ENCODE measurements around the gene VIPR2. TPM values are rescaled to one million over a fixed set of nuclear protein-coding genes. Genes with fewer than 3 reads are reported as not detected.
"Not testable (repeated sequence)": the region's sequence is repeated elsewhere in the genome, so short reads cannot be mapped to it uniquely, and the experiment has no call there.

Gene VIPR2
- total and polyA plus RNA-seq, 4 donors, result 0.02 to 0.91 (median 0.73) TPM

DNA sequence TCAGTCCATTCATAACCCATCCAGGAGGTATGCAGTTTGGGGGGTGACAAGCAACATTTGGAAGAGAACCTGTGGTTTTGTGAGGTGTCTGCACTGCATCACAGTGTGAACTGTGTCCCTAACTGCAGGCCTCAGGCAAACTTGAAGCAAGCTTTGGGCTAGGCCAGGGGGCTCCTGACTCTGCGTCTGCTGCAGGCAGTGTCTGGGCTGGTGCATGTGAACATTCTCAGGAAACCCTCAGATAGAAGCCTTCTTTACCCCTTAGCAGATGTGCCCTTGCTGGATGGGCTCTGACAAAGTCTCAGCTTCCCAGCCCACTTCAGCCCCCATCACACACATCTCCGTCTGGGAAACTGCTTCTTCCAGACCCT lies 61.0 kb downstream of the VIPR2 start:
- WGBS, 2 donors, result 90% methylated on average over 2 of the region's 2 CpGs
- Histone ChIP-seq H3K27ac (ENCODE audit: low read depth in 1 of 2, low read length in 1 of 2) (no peak overlapping the region), H3K36me3 (ENCODE audit: control insufficient read depth in 4 of 4, insufficient read depth in 4 of 4, low read length in 4 of 4) (no peaks in the 10 kb centered on the region), H3K9me3 (ENCODE audit: control insufficient read depth in 4 of 4, insufficient read depth in 3 of 4, low read length in 3 of 4) (peaks cover 0 to 6% (median 0%) of the 10 kb centered on the region in 4 donors), H3K4me3 (no peak overlapping the region), H3K9ac (ENCODE audit: insufficient read depth in 1 of 2, low read length in 2 of 2) (no peak overlapping the region), H3K4me1 (ENCODE audit: control insufficient read depth in 5 of 5, insufficient read depth in 5 of 5, low read length in 5 of 5) (peaks cover 0 to 4% (median 0%) of the 10 kb centered on the region in 5 donors), H3K27me3 (ENCODE audit: control insufficient read depth in 3 of 3, insufficient read depth in 3 of 3, low read length in 2 of 3) (peaks cover 0 to under 1% (median 0%) of the 10 kb centered on the region in 3 donors)
- no peak for ATAC-seq (ENCODE audit: insufficient read depth, low FRiP score)
- DNase-seq, result no peak
- TF ChIP-seq, protein P1, sequence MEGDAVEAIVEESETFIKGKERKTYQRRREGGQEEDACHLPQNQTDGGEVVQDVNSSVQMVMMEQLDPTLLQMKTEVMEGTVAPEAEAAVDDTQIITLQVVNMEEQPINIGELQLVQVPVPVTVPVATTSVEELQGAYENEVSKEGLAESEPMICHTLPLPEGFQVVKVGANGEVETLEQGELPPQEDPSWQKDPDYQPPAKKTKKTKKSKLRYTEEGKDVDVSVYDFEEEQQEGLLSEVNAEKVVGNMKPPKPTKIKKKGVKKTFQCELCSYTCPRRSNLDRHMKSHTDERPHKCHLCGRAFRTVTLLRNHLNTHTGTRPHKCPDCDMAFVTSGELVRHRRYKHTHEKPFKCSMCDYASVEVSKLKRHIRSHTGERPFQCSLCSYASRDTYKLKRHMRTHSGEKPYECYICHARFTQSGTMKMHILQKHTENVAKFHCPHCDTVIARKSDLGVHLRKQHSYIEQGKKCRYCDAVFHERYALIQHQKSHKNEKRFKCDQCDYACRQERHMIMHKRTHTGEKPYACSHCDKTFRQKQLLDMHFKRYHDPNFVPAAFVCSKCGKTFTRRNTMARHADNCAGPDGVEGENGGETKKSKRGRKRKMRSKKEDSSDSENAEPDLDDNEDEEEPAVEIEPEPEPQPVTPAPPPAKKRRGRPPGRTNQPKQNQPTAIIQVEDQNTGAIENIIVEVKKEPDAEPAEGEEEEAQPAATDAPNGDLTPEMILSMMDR (IDR thresholded peaks at IDR 0.05; ENCODE audit: control extremely low read depth, extremely low read depth), result no peak

GRCh38 chr7:159083001-159083697 lies 61.5 kb downstream of the VIPR2 start:
- WGBS, 2 donors, result 81 to 95% methylated on average over 13 of the region's 13 CpGs
- H3K4me1 ChIP-seq (ENCODE audit: control insufficient read depth in 5 of 5, insufficient read depth in 5 of 5, low read length in 5 of 5), result peaks cover 0 to 4% (median 0%) of the 10 kb centered on the region in 5 donors
- H3K9ac ChIP-seq (ENCODE audit: insufficient read depth in 1 of 2, low read length in 2 of 2), result no peak overlapping the region
- TF ChIP-seq, protein P1 (IDR thresholded peaks at IDR 0.05; ENCODE audit: control extremely low read depth, extremely low read depth), result no peak
- no peaks in the 10 kb centered on the region for H3K36me3 ChIP-seq (ENCODE audit: control insufficient read depth in 4 of 4, insufficient read depth in 4 of 4, low read length in 4 of 4)
- peaks cover 0 to 4% (median 0%) of the 10 kb centered on the region in 3 donors for H3K27me3 ChIP-seq (ENCODE audit: control insufficient read depth in 3 of 3, insufficient read depth in 3 of 3, low read length in 2 of 3)
- H3K27ac ChIP-seq (ENCODE audit: low read depth in 1 of 2, low read length in 1 of 2), result no peak overlapping the region
- no peak for DNase-seq
- peaks cover 0 to 4% (median 0%) of the 10 kb centered on the region in 4 donors for H3K9me3 ChIP-seq (ENCODE audit: control insufficient read depth in 4 of 4, insufficient read depth in 3 of 4, low read length in 3 of 4)
- ATAC-seq (ENCODE audit: insufficient read depth, low FRiP score), result no peak
- H3K4me3 ChIP-seq, result no peak overlapping the region

DNA sequence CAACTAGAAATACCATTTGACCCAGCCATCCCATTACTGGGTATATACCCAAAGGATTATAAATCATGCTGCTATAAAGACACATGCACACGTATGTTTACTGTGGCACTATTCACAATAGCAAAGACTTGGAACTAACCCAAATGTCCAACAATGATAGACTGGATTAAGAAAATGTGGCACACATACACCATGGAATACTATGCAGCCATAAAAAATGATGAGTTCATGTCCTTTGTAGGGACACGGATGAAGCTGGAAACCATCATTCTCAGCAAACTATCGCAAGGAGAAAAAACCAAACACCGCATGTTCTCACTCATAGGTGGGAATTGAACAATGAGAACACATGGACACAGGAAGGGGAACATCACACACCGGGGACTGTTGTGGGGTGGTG lies 62.6 kb downstream of the VIPR2 start:
- not testable (repeated sequence) for H3K27me3 ChIP-seq (ENCODE audit: control insufficient read depth in 3 of 3, insufficient read depth in 3 of 3, low read length in 2 of 3); DNase-seq; H3K4me1 ChIP-seq (ENCODE audit: control insufficient read depth in 5 of 5, insufficient read depth in 5 of 5, low read length in 5 of 5); H3K9me3 ChIP-seq (ENCODE audit: control insufficient read depth in 4 of 4, insufficient read depth in 3 of 4, low read length in 3 of 4); H3K9ac ChIP-seq (ENCODE audit: insufficient read depth in 1 of 2, low read length in 2 of 2); H3K27ac ChIP-seq (ENCODE audit: low read depth in 1 of 2, low read length in 1 of 2); H3K36me3 ChIP-seq (ENCODE audit: control insufficient read depth in 4 of 4, insufficient read depth in 4 of 4, low read length in 4 of 4); H3K4me3 ChIP-seq; ATAC-seq (ENCODE audit: insufficient read depth, low FRiP score)
- WGBS, 2 donors, result 90 to 99% methylated on average over 3 to 4 of the region's 5 CpGs

DNA sequence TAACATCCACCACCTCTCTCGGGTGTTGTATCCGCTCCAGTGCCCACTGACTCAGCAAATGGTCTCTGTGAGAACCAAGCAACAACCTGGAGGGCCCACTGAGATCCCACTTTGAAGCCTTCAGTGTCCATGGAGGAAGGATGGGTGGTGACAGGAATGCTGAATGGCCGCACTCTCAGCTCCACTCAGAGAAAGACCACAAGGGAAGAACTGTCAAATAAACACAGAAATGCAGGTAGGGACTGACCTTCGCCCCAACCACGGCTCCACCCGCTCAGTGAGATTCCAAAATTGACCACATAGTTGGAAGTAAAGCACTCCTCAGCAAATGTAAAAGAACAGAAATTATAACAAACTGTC lies 65.8 kb downstream of the VIPR2 start:
- no peaks in the 10 kb centered on the region for H3K9me3 ChIP-seq (ENCODE audit: control insufficient read depth in 4 of 4, insufficient read depth in 3 of 4, low read length in 3 of 4)
- H3K4me3 ChIP-seq, result no peak overlapping the region
- peaks cover 0 to 7% (median 3%) of the 10 kb centered on the region in 5 donors for H3K4me1 ChIP-seq (ENCODE audit: control insufficient read depth in 5 of 5, insufficient read depth in 5 of 5, low read length in 5 of 5)
- no peaks in the 10 kb centered on the region for H3K36me3 ChIP-seq (ENCODE audit: control insufficient read depth in 4 of 4, insufficient read depth in 4 of 4, low read length in 4 of 4)
- DNase-seq (no peak), ATAC-seq (ENCODE audit: insufficient read depth, low FRiP score) (no peak)
- H3K27ac ChIP-seq (ENCODE audit: low read depth in 1 of 2, low read length in 1 of 2), result no peak overlapping the region
- H3K9ac ChIP-seq (ENCODE audit: insufficient read depth in 1 of 2, low read length in 2 of 2), result no peak overlapping the region
- peaks cover 0 to 4% (median 0%) of the 10 kb centered on the region in 3 donors for H3K27me3 ChIP-seq (ENCODE audit: control insufficient read depth in 3 of 3, insufficient read depth in 3 of 3, low read length in 2 of 3)
- 92 to 93% methylated on average over 6 of the region's 6 CpGs for WGBS, 2 donors
- TF ChIP-seq, protein P1 (IDR thresholded peaks at IDR 0.05; ENCODE audit: control extremely low read depth, extremely low read depth), result no peak

All from lung (tissue), 12 donors.